Measurements from ENCODE around the gene IFIT3. TPM values are rescaled to one million over a fixed set of nuclear protein-coding genes. Genes with fewer than 3 reads are reported as not detected.

IFIT3 gene
- total and polyA plus RNA-seq, 4 donors = 4.9 to 26.1 (median 13.0) TPM

- H3K27ac ChIP-seq (ENCODE audit: low read depth, low read length) = no peak overlapping the region
- H3K27me3 ChIP-seq (ENCODE audit: control insufficient read depth, insufficient read depth, low read length) = no peaks in the 10 kb centered on the region
- H3K36me3 ChIP-seq (ENCODE audit: control insufficient read depth, insufficient read depth, low read length) = no peaks in the 10 kb centered on the region
- H3K4me3 ChIP-seq (ENCODE audit: low read depth, low read length) = no peak overlapping the region
- DNase-seq (ENCODE audit: low read depth in 4 of 6, low spot score in 6 of 6) = no peak
- 100% methylated on average over 3 of the region's 6 CpGs for WGBS (ENCODE audit: insufficient coverage)
- H3K4me1 ChIP-seq (ENCODE audit: control insufficient read depth, insufficient read depth, low read length) = peaks cover 7% of the 10 kb centered on the region
- H3K9me3 ChIP-seq (ENCODE audit: control insufficient read depth, insufficient read depth, low read length) = no peaks in the 10 kb centered on the region
Measured at GRCh38 chr10:89363729-89364442, 36.1 kb downstream of the IFIT3 start.

- Histone ChIP-seq H3K9me3 (ENCODE audit: control insufficient read depth, insufficient read depth, low read length) (no peaks in the 10 kb centered on the region), H3K27ac (ENCODE audit: low read depth, low read length) (no peak overlapping the region), H3K4me3 (ENCODE audit: low read depth, low read length) (no peak overlapping the region), H3K27me3 (ENCODE audit: control insufficient read depth, insufficient read depth, low read length) (no peaks in the 10 kb centered on the region), H3K4me1 (ENCODE audit: control insufficient read depth, insufficient read depth, low read length) (peaks cover 13% of the 10 kb centered on the region), H3K36me3 (ENCODE audit: control insufficient read depth, insufficient read depth, low read length) (no peaks in the 10 kb centered on the region)
- no peak for DNase-seq (ENCODE audit: low read depth in 4 of 6, low spot score in 6 of 6)
- WGBS (ENCODE audit: insufficient coverage) = no CpG with 5 or more reads among the region's 1 CpG
Measured at GRCh38 chr10:89364531-89364930, 36.7 kb downstream of the IFIT3 start.

GRCh38 chr10:89367529-89367928, 39.7 kb downstream of the IFIT3 start:
- WGBS (ENCODE audit: insufficient coverage) = 8% methylated on average over 2 of the region's 4 CpGs
- DNase-seq (ENCODE audit: low read depth in 4 of 6, low spot score in 6 of 6) = peak in 2 of 6 donors; percentile 74
- no peaks in the 10 kb centered on the region for H3K36me3 ChIP-seq (ENCODE audit: control insufficient read depth, insufficient read depth, low read length)
- peak overlapping the region; percentile 86 for H3K27ac ChIP-seq (ENCODE audit: low read depth, low read length)
- H3K9me3 ChIP-seq (ENCODE audit: control insufficient read depth, insufficient read depth, low read length) = no peaks in the 10 kb centered on the region
- no peak overlapping the region for H3K4me3 ChIP-seq (ENCODE audit: low read depth, low read length)
- H3K4me1 ChIP-seq (ENCODE audit: control insufficient read depth, insufficient read depth, low read length) = peaks cover 13% of the 10 kb centered on the region
- H3K27me3 ChIP-seq (ENCODE audit: control insufficient read depth, insufficient read depth, low read length) = no peaks in the 10 kb centered on the region

GRCh38 chr10:89368129-89368528, 40.3 kb downstream of the IFIT3 start:
- H3K27ac ChIP-seq (ENCODE audit: low read depth, low read length) = peak overlapping the region; percentile 86
- H3K4me1 ChIP-seq (ENCODE audit: control insufficient read depth, insufficient read depth, low read length) = peaks cover 13% of the 10 kb centered on the region
- WGBS (ENCODE audit: insufficient coverage) = no CpG with 5 or more reads among the region's 1 CpG
- no peaks in the 10 kb centered on the region for H3K9me3 ChIP-seq (ENCODE audit: control insufficient read depth, insufficient read depth, low read length)
- H3K4me3 ChIP-seq (ENCODE audit: low read depth, low read length) = no peak overlapping the region
- no peaks in the 10 kb centered on the region for H3K27me3 ChIP-seq (ENCODE audit: control insufficient read depth, insufficient read depth, low read length)
- H3K36me3 ChIP-seq (ENCODE audit: control insufficient read depth, insufficient read depth, low read length) = no peaks in the 10 kb centered on the region
- no peak for DNase-seq (ENCODE audit: low read depth in 4 of 6, low spot score in 6 of 6)

GRCh38 chr10:89369156-89370105, 41.6 kb downstream of the IFIT3 start:
- 38% methylated on average over 1 of the region's 5 CpGs for WGBS (ENCODE audit: insufficient coverage)
- Histone ChIP-seq H3K27ac (ENCODE audit: low read depth, low read length) (peak overlapping the region; percentile 86), H3K4me3 (ENCODE audit: low read depth, low read length) (no peak overlapping the region), H3K36me3 (ENCODE audit: control insufficient read depth, insufficient read depth, low read length) (no peaks in the 10 kb centered on the region), H3K9me3 (ENCODE audit: control insufficient read depth, insufficient read depth, low read length) (no peaks in the 10 kb centered on the region), H3K27me3 (ENCODE audit: control insufficient read depth, insufficient read depth, low read length) (no peaks in the 10 kb centered on the region), H3K4me1 (ENCODE audit: control insufficient read depth, insufficient read depth, low read length) (peaks cover 13% of the 10 kb centered on the region)
- peak in 2 of 6 donors; percentile 64 to 66 for DNase-seq (ENCODE audit: low read depth in 4 of 6, low spot score in 6 of 6)

- Histone ChIP-seq H3K4me1 (ENCODE audit: control insufficient read depth, insufficient read depth, low read length) (peaks cover 17% of the 10 kb centered on the region), H3K36me3 (ENCODE audit: control insufficient read depth, insufficient read depth, low read length) (no peaks in the 10 kb centered on the region), H3K9me3 (ENCODE audit: control insufficient read depth, insufficient read depth, low read length) (no peaks in the 10 kb centered on the region), H3K27me3 (ENCODE audit: control insufficient read depth, insufficient read depth, low read length) (no peaks in the 10 kb centered on the region), H3K4me3 (ENCODE audit: low read depth, low read length) (no peak overlapping the region), H3K27ac (ENCODE audit: low read depth, low read length) (no peak overlapping the region)
- no peak for DNase-seq (ENCODE audit: low read depth in 4 of 6, low spot score in 6 of 6)
Measured at GRCh38 chr10:89371079-89371478, 43.3 kb downstream of the IFIT3 start.

GRCh38 chr10:89371987-89372386, 44.2 kb downstream of the IFIT3 start:
- 90% methylated on average over 3 of the region's 3 CpGs for WGBS (ENCODE audit: insufficient coverage)
- DNase-seq (ENCODE audit: low read depth in 4 of 6, low spot score in 6 of 6) = no peak
- H3K4me3 ChIP-seq (ENCODE audit: low read depth, low read length) = no peak overlapping the region
- no peaks in the 10 kb centered on the region for H3K9me3 ChIP-seq (ENCODE audit: control insufficient read depth, insufficient read depth, low read length)
- H3K27me3 ChIP-seq (ENCODE audit: control insufficient read depth, insufficient read depth, low read length) = no peaks in the 10 kb centered on the region
- H3K36me3 ChIP-seq (ENCODE audit: control insufficient read depth, insufficient read depth, low read length) = no peaks in the 10 kb centered on the region
- H3K4me1 ChIP-seq (ENCODE audit: control insufficient read depth, insufficient read depth, low read length) = peaks cover 17% of the 10 kb centered on the region
- H3K27ac ChIP-seq (ENCODE audit: low read depth, low read length) = no peak overlapping the region

- DNase-seq (ENCODE audit: low read depth in 4 of 6, low spot score in 6 of 6) = peak in 5 of 6 donors; percentile 67 to 92 (median 77)
- Histone ChIP-seq H3K36me3 (ENCODE audit: control insufficient read depth, insufficient read depth, low read length) (no peaks in the 10 kb centered on the region), H3K27me3 (ENCODE audit: control insufficient read depth, insufficient read depth, low read length) (no peaks in the 10 kb centered on the region), H3K27ac (ENCODE audit: low read depth, low read length) (peak overlapping the region; percentile 95), H3K9me3 (ENCODE audit: control insufficient read depth, insufficient read depth, low read length) (no peaks in the 10 kb centered on the region), H3K4me1 (ENCODE audit: control insufficient read depth, insufficient read depth, low read length) (peaks cover 7% of the 10 kb centered on the region), H3K4me3 (ENCODE audit: low read depth, low read length) (no peak overlapping the region)
- WGBS (ENCODE audit: insufficient coverage) = no CpG with 5 or more reads among the region's 3 CpGs
Measured at GRCh38 chr10:89373916-89374711, 46.3 kb downstream of the IFIT3 start.

- Histone ChIP-seq H3K27ac (ENCODE audit: low read depth, low read length) (peak overlapping the region; percentile 95), H3K9me3 (ENCODE audit: control insufficient read depth, insufficient read depth, low read length) (no peaks in the 10 kb centered on the region), H3K36me3 (ENCODE audit: control insufficient read depth, insufficient read depth, low read length) (no peaks in the 10 kb centered on the region), H3K27me3 (ENCODE audit: control insufficient read depth, insufficient read depth, low read length) (no peaks in the 10 kb centered on the region), H3K4me1 (ENCODE audit: control insufficient read depth, insufficient read depth, low read length) (peaks cover 4% of the 10 kb centered on the region), H3K4me3 (ENCODE audit: low read depth, low read length) (no peak overlapping the region)
- no peak for DNase-seq (ENCODE audit: low read depth in 4 of 6, low spot score in 6 of 6)
Measured at GRCh38 chr10:89374713-89375141, 46.9 kb downstream of the IFIT3 start.

Measured in spinal cord (tissue), 10 donors.